Stimulated activated CD4-positive, alpha-beta T cell treated with anti-CD3 and anti-CD28 coated beads, TNF-alpha, amount 100 ng/mL, for 24 hours (primary cell): ENCODE measurements around the gene ADCY1.
"Not testable (repeated sequence)": the region's sequence is repeated elsewhere in the genome, so short reads cannot be mapped to it uniquely, and the experiment has no call there.

Experiments used
- DNase-seq, 3 experiments: peaks; one replicate each; pipeline ENCODE4 v3.0.0-alpha.2; 2020; ENCODE audit warnings: low read depth in 3 of 3

Gene ADCY1

GRCh38 chr7:45573661-45574415 is at the start of gene ADCY1:
Gene ADCY1, plus strand, starts transcription at chr7:45574368. Its CDS starts 176 bp downstream, at chr7:45574544.
- DNase-seq = peak in 1 of 3 experiments; percentile 21

- DNase-seq = no peak
Observed at GRCh38 chr7:45524445-45524844, 49.7 kb upstream of the ADCY1 start.

DNA sequence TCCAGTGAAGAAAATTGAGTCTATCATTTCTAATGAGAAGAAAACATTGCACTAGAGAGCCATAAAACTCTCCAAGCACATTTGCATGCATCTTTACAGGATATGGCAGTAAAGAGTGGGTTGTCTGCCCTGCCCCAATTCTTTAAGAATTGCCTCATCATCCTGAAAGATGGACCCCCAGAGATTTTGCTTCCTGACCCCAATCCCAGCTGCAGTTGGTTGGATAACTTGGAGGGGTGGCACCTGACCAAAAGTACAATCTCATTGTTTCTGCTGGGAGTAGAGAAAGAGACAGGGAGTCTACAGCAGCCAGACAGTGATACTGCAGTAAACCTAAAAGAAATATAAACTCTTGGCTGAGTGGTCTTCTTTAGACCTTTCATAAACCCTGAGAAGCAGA is 49.1 kb upstream of the ADCY1 start:
- DNase-seq = no peak

GRCh38 chr7:45543473-45543872 is 30.7 kb upstream of the ADCY1 start:
- DNase-seq = no peak

DNA sequence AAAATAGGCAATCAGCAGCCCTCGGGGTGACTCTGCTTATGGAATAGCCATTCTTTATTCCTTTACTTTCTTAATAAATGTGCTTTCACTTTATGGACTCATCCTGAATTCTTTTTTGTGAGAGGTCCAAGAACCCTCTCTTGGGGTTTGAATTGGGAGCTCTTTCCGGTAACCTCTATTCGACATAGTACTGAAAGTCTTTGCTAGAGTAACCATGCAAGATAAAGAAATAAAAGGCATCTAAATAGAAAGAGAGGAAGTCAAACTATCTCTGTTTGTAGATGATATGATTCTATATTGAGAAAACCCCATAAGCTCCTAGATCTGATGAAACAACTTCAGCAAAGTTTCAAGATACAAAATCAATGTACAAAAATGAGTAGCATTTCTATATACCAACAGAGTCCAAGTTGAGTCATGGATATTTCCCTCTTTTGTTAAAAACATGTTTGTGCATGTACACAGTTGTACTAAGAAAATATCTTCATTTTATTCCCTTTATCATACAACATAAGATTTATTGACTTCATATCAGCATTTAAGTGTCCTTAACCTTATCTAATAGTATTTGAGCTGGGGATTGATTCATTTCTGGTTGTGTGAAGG is 29.0 kb upstream of the ADCY1 start:
- not testable (repeated sequence) for DNase-seq

DNA sequence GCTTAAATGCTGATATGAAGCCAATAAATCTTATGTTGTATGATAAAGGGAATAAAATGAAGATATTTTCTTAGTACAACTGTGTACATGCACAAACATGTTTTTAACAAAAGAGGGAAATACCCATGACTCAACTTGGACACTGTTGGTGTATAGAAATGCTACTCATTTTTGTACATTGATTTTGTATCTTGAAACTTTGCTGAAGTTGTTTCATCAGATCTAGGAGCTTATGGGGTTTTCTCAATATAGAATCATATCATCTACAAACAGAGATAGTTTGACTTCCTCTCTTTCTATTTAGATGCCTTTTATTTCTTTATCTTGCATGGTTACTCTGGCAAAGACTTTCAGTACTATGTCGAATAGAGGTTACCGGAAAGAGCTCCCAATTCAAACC is 25.3 kb upstream of the ADCY1 start:
- DNase-seq = not testable (repeated sequence)

DNA sequence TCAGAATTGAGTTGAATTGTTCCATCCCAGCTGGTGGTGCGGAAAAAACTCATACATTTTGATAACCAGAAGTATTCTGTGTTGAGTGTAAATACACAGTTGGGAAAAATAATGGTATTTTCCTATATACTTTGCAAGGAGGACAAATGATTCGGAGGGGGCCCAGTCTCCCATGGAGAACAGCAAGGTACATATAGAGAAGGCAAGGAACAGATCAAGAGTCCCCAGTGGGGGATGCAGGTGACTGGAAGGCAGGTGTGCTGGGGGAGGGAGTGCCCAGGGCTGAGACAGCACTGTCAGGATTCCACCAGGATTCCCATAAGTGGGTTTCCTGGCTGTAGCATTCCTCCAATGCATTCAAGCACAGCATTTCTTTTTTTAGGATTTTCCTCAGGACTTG is 10.8 kb upstream of the ADCY1 start:
- no peak for DNase-seq

DNA sequence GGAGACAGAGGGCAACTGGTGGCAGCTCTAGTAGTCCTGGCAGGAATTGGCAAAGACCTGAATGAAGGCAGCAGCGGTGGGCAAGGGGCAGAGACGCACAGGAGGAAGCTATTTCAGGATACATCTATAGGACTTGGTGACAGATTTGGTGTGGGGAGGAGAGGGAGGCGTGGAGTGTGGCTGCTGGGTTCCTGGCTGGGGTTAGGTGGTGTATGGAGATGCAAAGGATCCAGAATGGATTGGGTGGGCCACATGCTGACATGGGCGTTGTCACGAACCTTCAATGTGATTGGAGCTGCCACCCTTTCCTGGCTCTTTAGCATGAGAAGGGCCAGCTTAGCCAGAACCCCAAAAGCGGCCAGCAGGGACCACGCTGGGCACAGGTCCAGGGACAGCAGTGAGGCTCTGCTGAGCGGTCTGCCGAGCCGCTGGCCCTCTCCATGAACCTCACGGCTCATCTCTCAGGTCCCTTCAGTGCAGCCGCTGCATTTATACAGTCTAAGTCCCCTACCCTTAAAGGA is 10.2 kb upstream of the ADCY1 start:
- no peak for DNase-seq

DNA sequence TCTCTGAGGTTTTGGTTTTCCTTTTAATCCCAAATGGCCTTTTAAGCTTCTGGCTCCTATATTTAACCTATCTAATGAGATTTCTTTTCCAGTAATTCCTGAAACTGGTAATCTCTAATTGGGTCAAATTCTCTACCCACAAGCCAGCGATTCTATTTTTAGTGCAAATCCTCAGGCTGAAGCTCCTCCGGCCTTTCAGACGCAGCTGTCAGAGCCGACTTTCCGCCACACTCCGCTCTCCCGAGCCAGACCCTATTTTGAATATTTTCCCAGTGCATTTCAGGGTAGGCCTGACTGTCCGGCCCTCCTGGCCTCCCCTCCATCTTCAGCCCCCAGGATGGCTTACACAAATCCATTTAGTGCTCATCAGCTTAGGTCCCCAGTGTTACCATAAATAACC is 9.7 kb upstream of the ADCY1 start:
- no peak for DNase-seq

GRCh38 chr7:45564886-45565455 is 9.2 kb upstream of the ADCY1 start:
- no peak for DNase-seq

GRCh38 chr7:45566386-45566785 is 7.8 kb upstream of the ADCY1 start:
- no peak for DNase-seq

- no peak for DNase-seq
Observed at GRCh38 chr7:45566961-45567360, 7.2 kb upstream of the ADCY1 start.

DNA sequence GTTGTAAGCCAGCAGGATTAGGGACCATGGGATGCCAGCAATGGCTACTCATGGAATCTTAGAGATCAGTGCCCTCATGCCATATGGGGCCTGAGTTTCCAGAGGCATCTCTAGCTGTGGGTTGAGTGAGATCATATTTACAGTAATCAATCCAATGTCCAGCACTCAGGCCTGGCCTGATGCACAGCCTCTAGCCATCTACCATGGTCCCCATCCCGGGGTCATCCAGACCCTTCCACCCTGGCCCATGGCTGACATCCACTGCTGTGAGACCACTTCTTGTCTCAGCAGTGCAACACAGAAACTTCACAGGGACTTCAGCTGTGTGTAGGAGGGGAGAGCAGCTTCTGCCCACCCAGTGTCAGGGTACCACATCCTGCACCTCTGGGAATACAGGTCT is 6.5 kb upstream of the ADCY1 start:
- no peak for DNase-seq

GRCh38 chr7:45568536-45569289 is 5.5 kb upstream of the ADCY1 start:
- DNase-seq = no peak

DNA sequence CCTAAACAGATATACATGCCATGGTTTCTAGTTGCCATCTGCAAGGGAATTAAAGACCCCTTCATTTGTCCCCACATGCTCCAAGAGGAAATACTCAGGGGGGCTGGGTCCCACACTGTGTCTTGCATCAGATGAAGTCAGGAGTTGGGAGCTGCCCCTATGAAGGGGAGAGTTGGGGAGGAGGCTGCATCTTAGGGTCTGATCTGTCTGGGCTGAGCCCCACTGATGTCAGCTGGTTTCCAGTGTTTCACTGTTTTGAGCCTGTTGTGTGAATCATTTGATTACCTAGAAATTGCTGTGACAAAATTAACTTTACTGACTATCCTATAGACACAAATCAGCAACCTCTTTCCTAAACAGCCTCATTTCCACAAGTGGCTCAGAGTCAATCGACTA is 4.9 kb upstream of the ADCY1 start:
- DNase-seq = no peak

GRCh38 chr7:45570797-45571196 is 3.4 kb upstream of the ADCY1 start:
- DNase-seq = no peak

DNA sequence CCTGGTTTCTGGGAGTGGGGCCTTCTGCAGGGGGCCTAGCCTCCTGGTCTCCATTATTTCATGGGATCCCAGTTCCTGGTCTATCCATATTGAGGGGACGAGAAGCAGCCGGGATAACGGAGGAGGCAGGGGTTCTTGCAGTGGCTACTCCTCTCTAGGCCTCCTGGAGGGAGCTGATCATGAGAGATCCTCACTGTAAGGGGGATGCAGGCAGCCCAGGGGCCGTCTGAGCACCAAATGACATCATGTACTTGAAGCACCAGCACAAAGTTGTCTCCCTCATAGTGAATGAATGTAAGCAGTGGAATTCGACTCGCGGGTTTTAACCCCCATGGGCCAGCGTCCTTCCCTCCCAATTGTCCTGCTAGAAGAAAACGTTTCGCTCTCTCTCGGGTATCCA is 964 bp upstream of the ADCY1 start:
- no peak for DNase-seq

GRCh38 chr7:45574416-45574668 is 174 bp downstream of the ADCY1 start:
- DNase-seq = peak in 1 of 3 experiments; percentile 9

- DNase-seq = no peak
Observed at GRCh38 chr7:45574669-45575500, 717 bp downstream of the ADCY1 start.

DNA sequence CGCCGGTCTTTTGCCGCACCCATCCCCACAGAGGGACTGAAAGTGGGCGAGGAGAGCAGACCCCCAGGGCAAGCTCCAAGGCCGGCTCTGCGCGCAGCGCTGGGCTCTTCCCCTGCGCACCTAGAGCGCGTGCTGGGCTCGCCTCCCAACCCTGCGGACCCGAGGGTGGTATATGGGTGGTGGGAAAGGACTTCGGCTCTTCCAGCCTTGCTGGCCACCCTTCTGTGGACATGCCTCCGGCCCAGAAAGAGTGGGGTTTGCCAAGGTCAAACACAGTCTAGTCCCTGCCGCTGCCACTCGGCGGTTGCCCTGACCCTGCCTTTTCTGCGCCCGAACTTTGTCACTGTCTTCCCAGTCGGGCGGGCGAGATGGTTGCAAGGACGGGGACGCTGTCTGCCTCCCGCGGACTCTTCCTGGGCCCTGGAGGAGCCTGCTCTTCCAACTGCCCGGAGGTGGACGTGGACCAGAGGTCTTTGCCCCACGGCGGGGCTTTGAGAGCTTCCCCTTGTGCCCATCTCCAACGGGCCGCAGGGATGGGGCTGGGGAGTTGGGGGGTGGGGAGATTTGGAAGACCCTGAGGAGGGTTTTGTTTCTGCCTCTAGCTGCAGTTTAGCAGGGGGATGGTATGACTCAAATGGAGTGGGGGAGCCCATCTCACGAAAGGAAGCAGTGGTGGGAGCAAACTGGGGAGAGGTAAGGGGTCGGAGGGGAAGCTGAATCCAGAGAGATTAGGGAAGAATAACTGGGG is 1.5 kb downstream of the ADCY1 start:
- DNase-seq = no peak
